Mesendoderm (in vitro differentiated cells): ENCODE measurements around the gene CRTC1.

Experiments
- DNase-seq: peaks from one replicate; pipeline ENCODE4 v3.0.0; 2013
- H2AK5ac ChIP-seq: 2 replicates; pipeline ENCODE4 v1.6.1; 2013; ENCODE audit warnings: low read length, inconsistent platforms
- H2BK120ac ChIP-seq: 2 replicates; pipeline ENCODE4 v1.6.1; 2013; ENCODE audit warnings: low read depth, mild to moderate bottlenecking, low read length, moderate library complexity, mixed read lengths
- H2BK15ac ChIP-seq: replicated peaks from 2 replicates; pipeline ENCODE4 v1.6.1; 2013; ENCODE audit warnings: low read depth, mild to moderate bottlenecking, moderate library complexity
- H2BK5ac ChIP-seq: 2 replicates; pipeline ENCODE4 v1.6.1; 2013; ENCODE audit warnings: low read length, inconsistent platforms
- H3K18ac ChIP-seq: 2 replicates; pipeline ENCODE4 v1.6.1; 2013; ENCODE audit warnings: mild to moderate bottlenecking, low read length, mixed read lengths
- H3K23ac ChIP-seq: one replicate; pipeline ENCODE4 v1.6.1; 2013; ENCODE audit warnings: low read length
- H3K27ac ChIP-seq: 2 replicates; pipeline ENCODE4 v1.5.1; 2013; ENCODE audit warnings: low read depth, mild to moderate bottlenecking, inconsistent platforms, low read length, moderate library complexity
- H3K27me3 ChIP-seq: 2 replicates; pipeline ENCODE4 v1.6.1; 2013; ENCODE audit warnings: low read length, control low read depth, mild to moderate bottlenecking, inconsistent platforms; ENCODE audit not compliant: insufficient read depth, poor library complexity
- H3K36me3 ChIP-seq: 2 replicates; pipeline ENCODE4 v1.6.1; 2013; ENCODE audit warnings: low read length, inconsistent platforms; ENCODE audit not compliant: control insufficient read depth, insufficient read depth
- H3K4ac ChIP-seq: one replicate; pipeline ENCODE4 v1.6.1; 2013; ENCODE audit warnings: low read depth, mild to moderate bottlenecking, low read length, moderate library complexity
- H3K4me1 ChIP-seq: 2 replicates; pipeline ENCODE4 v1.6.1; 2013; ENCODE audit warnings: low read depth, low read length, inconsistent platforms; ENCODE audit not compliant: control insufficient read depth
- H3K4me2 ChIP-seq: 2 replicates; pipeline ENCODE4 v1.6.1; 2013; ENCODE audit warnings: low read length
- H3K4me3 ChIP-seq: 2 replicates; pipeline ENCODE4 v1.5.1; 2013; ENCODE audit warnings: mild to moderate bottlenecking, low read length
- H3K56ac ChIP-seq: one replicate; pipeline ENCODE4 v1.6.1; 2013; ENCODE audit warnings: low read length
- H3K79me1 ChIP-seq: 2 replicates; pipeline ENCODE4 v1.6.1; 2013; ENCODE audit warnings: low read length, inconsistent platforms
- H3K79me2 ChIP-seq: 2 replicates; pipeline ENCODE4 v1.6.1; 2013; ENCODE audit warnings: mild to moderate bottlenecking, low read length; ENCODE audit not compliant: control insufficient read depth, insufficient read depth
- H3K9ac ChIP-seq: 2 replicates; pipeline ENCODE4 v1.6.1; 2013; ENCODE audit warnings: low read length, inconsistent platforms
- H4K5ac ChIP-seq: one replicate; pipeline ENCODE4 v1.6.1; 2013; ENCODE audit warnings: low read length
- H4K8ac ChIP-seq: one replicate; pipeline ENCODE4 v1.6.1; 2013; ENCODE audit warnings: low read depth, mild to moderate bottlenecking, control low read depth, low read length, moderate library complexity
- WGBS: extraction: QIAGEN DNeasy Blood & Tissue Kit; methylation state at CpG from one replicate; pipeline ENCODE4 v1.1.7; 2013; ENCODE audit warnings: low lambda C conversion rate, missing lambda C conversion rate; ENCODE audit not compliant: insufficient coverage; ENCODE audit errors: extremely low coverage; 5-methylcytosine and 5-hydroxymethylcytosine counted together

CRTC1 gene

DNA sequence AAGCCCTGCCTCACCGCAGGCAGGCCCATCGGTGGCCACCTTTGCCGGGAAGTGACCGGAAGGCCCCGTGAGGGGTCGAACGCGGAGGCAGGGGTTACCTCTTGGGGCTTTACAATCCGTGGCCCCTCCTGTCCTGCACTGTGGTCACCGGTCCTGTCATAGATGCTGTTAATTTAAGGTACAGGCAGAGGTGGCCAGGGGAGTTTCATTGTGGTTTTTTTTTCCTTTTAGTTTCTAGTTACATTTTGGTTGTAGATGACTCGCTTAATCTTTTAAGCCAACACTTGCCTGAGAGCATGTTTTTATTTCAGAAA, 94.6 kb downstream of the CRTC1 start:
- Histone ChIP-seq H3K4me1 (no peaks in the 10 kb centered on the region), H3K23ac (no peak overlapping the region), H3K27me3 (no peaks in the 10 kb centered on the region), H2BK15ac (no peak overlapping the region), H3K36me3 (no peaks in the 10 kb centered on the region), H3K27ac (no peak overlapping the region), H3K4ac (no peak overlapping the region), H3K79me2 (no peaks in the 10 kb centered on the region), H4K5ac (no peak overlapping the region), H3K79me1 (no peaks in the 10 kb centered on the region), H3K4me2 (no peak overlapping the region), H2BK5ac (no peak overlapping the region), H4K8ac (no peak overlapping the region), H3K56ac (no peak overlapping the region), H2BK120ac (no peak overlapping the region), H3K18ac (no peak overlapping the region), H3K9ac (no peak overlapping the region), H2AK5ac (no peak overlapping the region), H3K4me3 (no peak overlapping the region)
- no CpG with 5 or more reads among the region's 11 CpGs for WGBS
- DNase-seq = no peak

DNA sequence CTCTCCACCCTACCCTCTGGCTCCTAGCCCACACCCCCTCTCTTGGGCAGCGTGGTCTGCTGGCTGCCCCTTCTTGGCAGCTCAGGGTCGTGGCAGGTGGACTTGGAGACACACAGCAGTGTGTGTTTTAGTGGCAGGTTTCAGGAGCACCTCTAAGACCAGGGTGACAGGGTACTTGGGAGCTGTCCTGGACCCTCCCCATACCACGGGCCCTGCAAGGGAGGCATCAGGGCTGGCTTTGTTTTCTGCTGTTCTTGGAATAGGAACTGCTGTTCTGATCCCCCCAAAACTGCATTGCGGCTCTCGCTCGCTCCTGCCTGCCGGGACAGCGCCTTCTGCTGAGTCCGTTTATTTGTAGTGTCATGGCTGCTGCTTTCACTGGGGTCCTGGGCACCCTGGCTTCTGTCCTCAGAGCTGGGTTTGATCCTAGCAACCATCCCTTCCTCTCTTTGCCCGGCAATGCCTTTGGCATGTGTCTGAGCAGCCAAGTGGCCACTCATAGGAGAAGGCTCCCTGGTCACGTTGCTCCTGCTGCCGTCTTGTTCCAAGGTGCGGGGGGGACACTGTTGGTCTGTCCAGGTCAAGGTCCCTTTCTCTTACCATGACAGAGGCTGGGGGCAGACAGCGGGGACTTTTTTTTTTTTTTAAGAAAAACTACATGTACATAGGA, 95.5 kb downstream of the CRTC1 start:
- no peak overlapping the region for H3K9ac ChIP-seq
- no peaks in the 10 kb centered on the region for H3K79me2 ChIP-seq
- no peak overlapping the region for H3K18ac ChIP-seq
- no peak overlapping the region for H3K56ac ChIP-seq
- H2AK5ac ChIP-seq = no peak overlapping the region
- H3K4me3 ChIP-seq = no peak overlapping the region
- no CpG with 5 or more reads among the region's 14 CpGs for WGBS
- H3K4ac ChIP-seq = no peak overlapping the region
- no peak overlapping the region for H2BK15ac ChIP-seq
- no peak overlapping the region for H3K23ac ChIP-seq
- DNase-seq = no peak
- H2BK120ac ChIP-seq = no peak overlapping the region
- no peaks in the 10 kb centered on the region for H3K4me1 ChIP-seq
- H4K5ac ChIP-seq = no peak overlapping the region
- H3K27me3 ChIP-seq = no peaks in the 10 kb centered on the region
- H3K27ac ChIP-seq = no peak overlapping the region
- no peaks in the 10 kb centered on the region for H3K36me3 ChIP-seq
- H3K79me1 ChIP-seq = no peaks in the 10 kb centered on the region
- H4K8ac ChIP-seq = no peak overlapping the region
- H3K4me2 ChIP-seq = no peak overlapping the region
- H2BK5ac ChIP-seq = no peak overlapping the region

DNA sequence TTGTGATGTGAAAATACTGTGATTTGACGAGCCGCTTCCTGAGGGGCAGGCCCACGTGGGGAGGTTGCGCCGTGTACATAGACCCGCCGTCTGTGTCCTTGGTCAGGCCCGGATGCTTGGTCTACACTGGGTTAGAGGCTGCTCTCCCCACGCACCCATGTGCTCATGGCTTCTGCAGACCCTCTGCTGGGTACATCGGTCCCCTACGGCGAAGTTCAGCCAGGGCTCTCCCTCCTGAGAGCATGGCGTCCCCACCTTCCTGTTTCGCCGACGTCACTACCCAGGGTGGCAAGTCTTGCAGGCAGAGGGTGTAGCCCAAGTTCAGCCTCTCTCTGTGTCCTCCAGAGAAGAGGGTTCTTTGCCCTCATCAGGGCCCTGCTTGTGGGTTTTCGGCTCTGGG, 96.6 kb downstream of the CRTC1 start:
- no peak for DNase-seq
- H3K4me3 ChIP-seq = no peak overlapping the region
- no peaks in the 10 kb centered on the region for H3K4me1 ChIP-seq
- no peaks in the 10 kb centered on the region for H3K79me2 ChIP-seq
- no peak overlapping the region for H3K56ac ChIP-seq
- H3K27ac ChIP-seq = no peak overlapping the region
- H3K27me3 ChIP-seq = no peaks in the 10 kb centered on the region
- no peak overlapping the region for H3K18ac ChIP-seq
- WGBS = no CpG with 5 or more reads among the region's 17 CpGs
- no peak overlapping the region for H2BK15ac ChIP-seq
- H3K23ac ChIP-seq = no peak overlapping the region
- H2AK5ac ChIP-seq = no peak overlapping the region
- no peak overlapping the region for H2BK120ac ChIP-seq
- H4K5ac ChIP-seq = no peak overlapping the region
- H3K4ac ChIP-seq = no peak overlapping the region
- H3K9ac ChIP-seq = no peak overlapping the region
- no peak overlapping the region for H2BK5ac ChIP-seq
- H3K79me1 ChIP-seq = no peaks in the 10 kb centered on the region
- no peak overlapping the region for H4K8ac ChIP-seq
- no peak overlapping the region for H3K4me2 ChIP-seq
- H3K36me3 ChIP-seq = no peaks in the 10 kb centered on the region

DNA sequence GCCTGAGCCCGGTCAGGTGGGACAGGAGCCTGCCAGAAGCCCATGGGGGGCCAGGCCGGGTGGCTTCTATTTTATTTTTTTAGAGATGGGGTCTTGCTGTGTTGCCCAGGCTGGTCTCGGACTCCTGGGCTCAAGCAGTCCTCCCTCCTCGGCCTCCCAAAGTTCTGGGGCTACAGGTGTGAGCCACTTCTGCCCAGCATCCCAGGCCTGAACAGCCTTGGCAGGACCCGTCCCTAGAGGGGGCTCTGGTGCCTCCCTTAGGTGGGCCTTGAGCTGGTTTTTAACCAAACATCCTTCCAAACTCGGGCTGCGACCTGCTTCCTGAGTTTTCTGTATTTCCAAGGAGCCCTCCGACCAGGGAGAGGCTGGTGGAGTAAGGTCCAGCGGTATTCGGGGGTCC, 97.2 kb downstream of the CRTC1 start:
- H3K56ac ChIP-seq = no peak overlapping the region
- no peak overlapping the region for H3K18ac ChIP-seq
- H3K4ac ChIP-seq = no peak overlapping the region
- no peak overlapping the region for H3K23ac ChIP-seq
- no peaks in the 10 kb centered on the region for H3K27me3 ChIP-seq
- H3K27ac ChIP-seq = no peak overlapping the region
- H3K36me3 ChIP-seq = no peaks in the 10 kb centered on the region
- no peak for DNase-seq
- no peak overlapping the region for H3K9ac ChIP-seq
- H3K4me1 ChIP-seq = peaks cover 2% of the 10 kb centered on the region
- no peak overlapping the region for H2BK15ac ChIP-seq
- no peak overlapping the region for H4K8ac ChIP-seq
- no peaks in the 10 kb centered on the region for H3K79me1 ChIP-seq
- no CpG with 5 or more reads among the region's 10 CpGs for WGBS
- no peak overlapping the region for H3K4me3 ChIP-seq
- H2BK120ac ChIP-seq = no peak overlapping the region
- no peak overlapping the region for H4K5ac ChIP-seq
- no peak overlapping the region for H2AK5ac ChIP-seq
- H3K4me2 ChIP-seq = no peak overlapping the region
- H3K79me2 ChIP-seq = no peaks in the 10 kb centered on the region
- H2BK5ac ChIP-seq = no peak overlapping the region

DNA sequence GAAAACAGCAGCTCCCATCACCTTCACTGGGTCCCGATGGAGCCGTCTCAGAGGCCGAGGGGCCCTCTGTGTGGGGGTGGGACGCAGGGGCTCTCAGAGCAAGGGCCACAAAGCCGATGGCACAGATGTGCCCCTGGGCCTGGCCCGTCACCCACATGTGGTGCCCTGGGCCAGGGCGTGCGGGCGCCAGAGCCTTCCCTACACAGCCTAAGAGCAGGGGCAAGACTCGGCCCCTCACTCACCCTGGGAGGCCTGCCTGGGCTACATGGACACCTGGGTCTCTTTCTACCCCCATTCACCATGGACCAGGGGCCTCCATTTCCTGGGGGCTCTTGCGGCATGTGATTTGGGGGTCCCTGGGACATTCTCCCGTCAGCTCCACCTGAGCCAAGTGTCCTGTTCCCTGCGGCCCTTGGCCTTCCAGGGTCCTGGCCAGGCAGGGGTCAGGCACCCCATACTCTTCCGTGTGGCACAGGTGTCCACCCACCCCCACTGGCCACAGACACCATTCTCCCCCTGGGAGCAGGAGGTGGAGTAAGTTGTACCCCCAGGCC, 97.6 kb downstream of the CRTC1 start:
- Histone ChIP-seq H4K5ac (no peak overlapping the region), H3K4me3 (no peak overlapping the region), H2BK120ac (no peak overlapping the region), H3K79me1 (no peaks in the 10 kb centered on the region), H3K4me1 (peaks cover 2% of the 10 kb centered on the region), H3K23ac (no peak overlapping the region), H3K36me3 (no peaks in the 10 kb centered on the region), H3K56ac (no peak overlapping the region), H2AK5ac (no peak overlapping the region), H3K27ac (no peak overlapping the region), H3K4me2 (no peak overlapping the region), H2BK5ac (no peak overlapping the region), H4K8ac (no peak overlapping the region), H3K4ac (no peak overlapping the region), H3K27me3 (peaks cover 3% of the 10 kb centered on the region), H3K79me2 (no peaks in the 10 kb centered on the region), H2BK15ac (no peak overlapping the region), H3K9ac (no peak overlapping the region), H3K18ac (no peak overlapping the region)
- DNase-seq = no peak
- WGBS = no CpG with 5 or more reads among the region's 14 CpGs
